CD4-positive, alpha-beta T cell treated with Interleukin-10 for 1 hour (primary cell): ENCODE measurements around the gene LAMA5.

Experiments used
- DNase-seq: peaks from one replicate; pipeline ENCODE4 v3.0.0-alpha.2; 2020

The LAMA5 gene

DNA sequence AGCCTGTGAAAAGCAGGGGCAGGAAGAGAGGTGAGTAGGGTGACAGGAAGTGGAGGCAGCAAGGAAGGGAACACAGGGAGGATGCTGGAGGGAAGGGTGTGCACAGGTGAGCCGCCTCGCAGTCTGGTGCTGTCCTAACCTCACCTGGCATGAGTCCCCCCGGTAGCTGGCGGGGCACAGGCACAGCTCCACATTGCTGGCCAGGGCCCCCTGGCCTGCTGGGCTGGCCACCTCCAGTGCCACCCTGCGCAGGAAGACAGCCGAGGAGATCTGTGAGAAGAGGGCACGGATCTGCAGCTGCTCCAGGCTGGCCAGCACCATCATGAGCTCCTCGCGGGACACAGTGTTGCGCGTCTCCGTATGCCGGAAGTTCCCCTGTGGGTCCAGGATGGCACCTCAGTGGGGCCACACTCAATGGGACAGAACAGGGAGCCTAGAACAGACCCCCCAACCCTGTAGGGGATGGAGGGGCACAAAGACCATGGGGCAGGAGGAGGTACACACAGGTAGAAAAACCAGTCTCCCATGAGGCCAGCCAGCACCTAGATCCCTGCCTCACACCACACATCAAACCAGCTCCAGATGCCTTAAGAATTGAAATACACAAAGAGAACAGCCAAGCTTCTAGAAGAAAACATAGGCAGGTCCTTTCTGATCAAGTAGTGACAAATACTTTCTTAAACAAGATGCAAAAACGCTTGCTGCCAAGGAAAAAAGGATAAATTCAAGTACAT is 41.8 kb downstream of the LAMA5 start:
- no peak for DNase-seq

DNA sequence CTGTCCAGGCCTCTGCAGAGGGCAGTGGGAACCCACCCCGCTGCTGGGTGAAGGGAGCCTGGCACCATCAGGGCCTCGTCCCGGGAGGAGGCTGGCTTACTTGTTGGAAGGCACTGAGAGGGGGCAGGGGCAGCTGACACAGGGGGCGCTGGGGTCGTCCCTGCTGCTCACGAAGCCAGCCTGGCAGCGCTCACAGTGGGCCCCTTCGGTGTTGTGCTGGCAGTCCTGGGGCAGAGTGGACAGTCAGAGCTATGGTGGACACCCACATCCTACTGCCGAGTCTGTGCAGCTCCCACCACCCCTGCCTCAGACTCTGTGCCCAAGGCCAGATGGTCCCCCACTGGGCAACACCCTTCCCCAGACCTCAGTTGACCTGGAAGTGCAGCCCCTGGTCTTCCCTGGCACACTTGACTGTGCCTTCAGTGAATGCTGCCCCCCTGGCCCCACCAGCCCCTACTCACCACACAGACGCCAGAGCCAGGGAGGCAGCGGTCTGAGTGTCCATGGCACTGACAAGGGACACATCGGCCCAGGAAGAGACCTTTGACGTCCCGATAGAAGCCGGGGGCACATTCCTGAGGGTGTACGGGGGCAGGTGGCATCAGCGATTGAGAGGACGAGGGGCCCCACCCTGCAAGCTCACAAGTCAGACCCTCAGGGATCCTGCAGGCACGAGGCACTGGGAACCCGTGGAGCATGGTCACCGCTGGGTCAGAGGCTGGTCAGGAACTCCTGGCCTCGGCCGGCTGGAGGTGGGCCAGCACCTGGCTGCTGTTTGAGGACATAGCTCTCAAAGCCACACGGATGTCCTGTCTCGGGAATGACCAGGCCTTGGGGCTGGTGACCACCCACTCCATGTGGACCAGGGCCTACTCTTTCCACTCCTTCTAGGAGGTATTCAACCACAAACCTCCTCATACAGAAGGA is 42.9 kb downstream of the LAMA5 start:
- no peak for DNase-seq

DNA sequence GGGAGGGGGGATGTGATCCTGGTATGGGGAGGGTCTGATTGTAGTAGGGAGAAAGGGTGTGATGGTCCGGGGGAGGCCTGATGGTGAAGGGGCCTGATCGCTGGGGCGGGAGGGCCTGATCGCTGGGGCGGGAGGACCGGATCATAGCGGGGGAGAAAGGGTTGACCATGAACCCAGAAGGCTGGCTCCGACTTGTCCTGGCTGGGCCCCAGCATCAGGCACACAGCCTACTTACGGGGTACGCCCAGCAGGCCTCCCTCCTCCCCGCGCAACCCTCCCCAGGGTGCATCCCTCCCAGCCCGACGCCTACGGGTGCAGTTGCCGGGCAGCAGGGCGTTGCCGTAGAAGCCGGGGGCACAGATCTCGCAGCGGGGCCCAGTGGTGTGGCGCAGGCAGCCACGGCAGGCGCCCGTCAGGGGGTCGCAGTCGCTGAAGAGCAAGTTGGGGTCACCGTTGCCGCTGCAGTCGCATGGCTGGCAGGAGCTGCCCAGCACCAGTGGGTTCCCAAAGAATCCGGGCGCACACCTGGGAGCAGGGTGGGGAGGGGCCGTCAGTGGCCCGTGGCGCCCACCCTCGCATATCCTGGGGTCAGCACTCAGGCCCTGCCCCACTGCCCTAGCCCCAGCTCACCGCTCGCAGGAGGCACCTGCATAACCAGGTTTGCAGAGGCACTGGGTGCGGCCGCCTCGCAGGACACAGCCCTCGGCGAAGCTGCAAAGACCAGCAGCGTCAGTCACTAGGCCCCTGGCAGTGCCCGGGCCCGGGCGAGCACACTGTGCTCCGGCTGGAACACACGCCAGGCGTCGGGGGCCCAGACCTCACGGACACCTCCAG is 43.7 kb downstream of the LAMA5 start:
- no peak for DNase-seq

DNA sequence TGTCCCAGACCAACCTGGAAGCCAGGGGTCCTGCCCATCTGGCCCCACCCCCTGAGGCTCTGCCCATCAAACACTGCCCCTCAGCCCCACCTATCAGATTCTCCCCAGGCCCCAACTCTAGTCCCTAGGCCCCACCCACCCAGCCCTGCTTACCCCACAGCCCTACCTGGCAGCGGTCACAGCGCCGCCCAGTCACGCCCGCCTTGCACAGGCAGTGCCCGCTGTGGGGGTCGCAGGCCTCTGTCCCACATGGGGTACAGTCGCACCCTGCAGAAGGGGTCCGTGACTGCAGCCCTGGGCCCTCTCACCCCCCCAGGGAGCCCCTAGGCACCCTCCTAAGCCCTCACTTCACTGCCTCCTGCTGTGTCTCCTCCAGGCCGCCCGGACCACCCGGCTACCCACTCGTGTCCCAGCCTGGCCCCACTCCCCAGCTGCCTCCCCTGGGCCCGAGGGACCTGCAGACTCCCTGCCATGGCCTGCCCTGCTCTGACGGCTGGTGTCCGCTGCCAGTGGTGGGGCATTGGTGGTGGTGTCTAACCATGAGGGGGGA is 44.5 kb downstream of the LAMA5 start:
- no peak for DNase-seq

DNA sequence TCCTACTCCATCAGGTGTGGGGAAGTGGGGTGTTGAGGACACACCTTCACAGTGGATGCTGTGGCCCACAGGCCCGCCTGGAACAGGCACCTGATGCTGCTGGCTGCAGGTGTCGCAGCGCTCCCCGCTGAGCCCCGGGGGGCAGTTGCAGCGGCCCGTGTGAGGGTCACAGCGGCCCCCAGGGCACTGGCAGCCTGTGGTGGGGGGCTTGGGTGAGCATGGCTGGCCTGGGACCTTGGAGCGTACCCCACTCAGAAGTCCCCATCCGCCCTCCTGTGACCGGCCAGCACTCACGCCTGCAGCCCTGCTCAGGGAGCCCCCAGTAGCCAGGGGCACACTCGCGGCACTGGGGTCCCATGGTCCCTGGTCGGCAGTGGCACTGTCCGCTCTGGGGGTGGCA is 45.1 kb downstream of the LAMA5 start:
- no peak for DNase-seq

DNA sequence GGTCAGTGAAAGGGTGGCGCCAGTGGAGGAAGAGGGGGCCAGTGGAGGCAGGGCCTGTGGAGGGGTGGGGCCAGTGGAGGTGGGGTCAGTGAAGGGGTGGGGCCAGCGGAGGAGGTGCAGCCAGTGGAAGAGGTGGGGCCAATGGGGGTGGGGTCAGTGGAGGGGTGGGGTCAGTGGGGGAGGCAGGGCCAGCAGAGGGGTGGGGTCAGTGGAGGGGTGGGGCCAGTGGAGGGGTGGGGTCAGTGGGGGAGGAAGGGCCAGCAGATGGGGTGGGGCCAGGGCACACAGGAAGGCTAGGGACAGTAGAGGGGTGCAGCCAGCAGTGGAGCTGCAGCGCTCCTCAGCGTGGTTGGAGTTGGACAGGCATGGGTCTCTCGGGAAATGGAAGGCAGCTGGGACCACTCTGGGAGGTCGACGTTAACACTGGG is 45.6 kb downstream of the LAMA5 start:
- no peak for DNase-seq

DNA sequence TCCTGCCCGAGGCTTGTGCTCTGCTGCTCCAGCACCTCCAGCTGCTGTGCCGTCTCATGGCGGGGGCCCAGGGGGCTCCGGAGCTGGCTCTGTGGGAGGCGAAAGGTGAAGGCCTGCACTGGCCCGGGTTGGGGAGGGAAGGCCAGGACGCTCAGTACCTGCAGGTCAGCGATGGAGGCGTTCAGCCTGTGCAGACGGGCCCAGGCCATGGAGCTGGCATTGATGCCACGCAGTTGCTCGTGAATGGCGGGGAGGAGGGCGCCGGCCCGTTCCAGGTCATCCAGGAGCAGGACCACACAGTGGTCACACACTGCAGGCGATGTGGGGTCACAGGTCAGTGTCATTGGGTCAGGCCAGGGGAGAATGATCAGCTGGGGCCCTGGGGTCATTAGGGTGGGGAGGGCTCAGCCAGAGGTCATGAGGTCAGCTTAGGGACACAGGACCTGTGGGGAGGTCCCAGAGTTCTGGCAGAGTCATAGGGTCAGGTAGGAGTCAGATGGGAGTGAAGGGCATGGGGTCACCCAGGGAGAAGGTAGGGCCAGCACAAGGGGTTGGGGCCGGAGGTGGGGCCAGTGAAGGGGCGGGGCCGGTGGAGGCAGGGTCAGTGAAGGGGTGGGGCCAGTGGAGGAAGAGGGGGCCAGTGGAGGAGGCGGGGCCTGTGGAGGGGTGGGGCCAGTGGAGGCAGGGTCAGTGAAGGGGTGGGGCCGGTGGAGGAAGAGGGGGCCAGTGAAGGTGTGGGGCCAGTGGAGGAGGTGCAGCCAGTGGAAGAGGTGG is 46.3 kb downstream of the LAMA5 start:
- DNase-seq: no peak

DNA sequence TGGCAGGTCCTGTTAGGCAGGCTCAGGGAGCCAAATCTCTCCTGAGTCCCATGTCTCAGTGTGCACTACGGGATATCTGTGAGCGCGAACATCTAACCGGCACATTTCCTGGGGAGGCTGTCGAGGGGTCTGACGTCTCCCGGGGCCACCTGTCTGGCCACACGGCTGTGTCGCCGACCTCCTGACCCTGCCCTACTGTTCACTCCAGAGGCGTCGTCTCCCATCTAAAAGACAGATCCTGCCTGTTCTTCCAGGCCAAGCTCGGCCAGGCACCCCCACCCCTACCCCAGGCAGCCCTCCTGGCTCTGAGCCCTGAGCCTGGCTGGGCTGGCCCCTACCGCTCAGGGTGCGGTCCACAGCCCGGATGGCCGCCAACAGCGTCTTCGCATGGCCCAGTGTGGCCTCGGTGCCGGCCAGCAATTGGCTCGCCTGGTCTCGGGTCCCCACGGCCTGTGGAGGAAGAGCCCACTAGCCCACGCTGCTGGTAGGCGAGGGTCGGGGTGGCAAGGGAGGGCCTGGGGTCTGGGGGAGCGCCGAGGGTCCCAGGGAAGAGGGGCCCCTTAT is 47.7 kb downstream of the LAMA5 start:
- DNase-seq: no peak

DNA sequence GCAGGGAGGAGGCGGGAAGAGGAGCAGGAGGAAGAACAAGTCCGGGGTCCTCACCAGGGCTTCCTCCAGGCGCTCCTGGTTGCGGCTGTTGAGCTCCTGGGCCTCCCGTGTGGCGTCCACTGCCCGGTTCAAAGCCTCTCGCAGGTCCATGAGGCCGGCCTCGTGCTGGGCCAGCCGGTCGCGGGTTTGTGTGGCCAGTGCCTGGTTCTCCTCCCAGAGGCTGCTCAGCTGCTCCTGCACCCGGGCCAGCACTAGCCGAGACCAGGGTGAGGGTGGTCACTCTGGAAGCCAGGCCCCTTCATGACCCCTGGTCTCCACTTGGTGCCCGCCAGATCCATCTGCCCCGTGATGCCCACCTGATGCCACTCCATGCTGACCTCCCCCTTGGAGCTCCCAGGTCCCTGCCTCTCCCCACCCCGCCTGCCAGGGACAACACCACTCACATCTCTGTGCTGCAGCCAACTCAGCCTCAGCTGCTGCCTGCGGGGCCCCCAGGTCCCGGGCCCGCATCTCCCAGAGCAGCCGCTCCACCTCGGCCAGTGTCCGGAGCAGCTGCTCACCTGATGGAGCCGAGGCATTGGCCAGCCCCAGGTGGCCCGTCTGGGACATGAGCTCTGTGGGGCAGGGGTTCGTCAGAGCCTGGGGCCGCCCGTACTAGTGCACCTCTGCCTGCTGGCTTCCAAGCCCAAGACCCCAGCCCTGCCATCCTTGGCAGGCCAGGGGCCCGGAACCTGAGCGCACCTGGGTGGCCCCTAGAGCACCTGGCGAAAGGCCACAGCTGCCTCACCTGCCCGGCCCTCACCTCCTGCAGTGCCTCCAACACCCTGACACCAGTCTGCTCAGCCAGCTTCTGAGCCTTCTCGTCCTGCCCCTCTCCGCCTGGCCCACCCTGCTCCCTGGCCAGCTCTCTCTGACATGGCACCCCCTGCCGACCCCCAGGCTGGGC is 48.4 kb downstream of the LAMA5 start:
- DNase-seq: no peak

DNA sequence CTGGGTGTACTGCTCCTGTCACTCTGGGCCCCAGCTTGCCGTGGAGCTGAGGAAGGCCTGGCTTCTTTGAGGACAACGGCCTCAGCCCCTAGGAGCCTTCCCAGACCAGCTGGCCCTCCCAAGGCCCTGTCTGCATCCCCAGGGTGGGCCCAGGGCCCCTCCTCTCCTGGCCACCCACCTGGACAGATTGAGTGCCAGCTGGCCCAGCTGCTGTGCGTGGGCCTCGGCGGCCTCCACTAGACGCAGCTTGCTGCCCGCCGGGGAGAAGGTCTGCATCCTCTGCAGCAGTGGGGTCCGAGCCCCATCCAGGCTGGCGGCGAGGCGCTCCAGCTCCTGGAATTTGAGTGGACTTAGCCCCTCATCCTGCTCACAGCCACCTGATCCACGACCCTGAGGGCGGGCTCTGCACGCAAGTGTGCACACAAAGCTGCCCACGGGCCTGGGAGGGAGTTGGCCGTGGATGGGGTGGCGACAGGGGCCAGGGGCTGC is 49.9 kb downstream of the LAMA5 start:
- no peak for DNase-seq

DNA sequence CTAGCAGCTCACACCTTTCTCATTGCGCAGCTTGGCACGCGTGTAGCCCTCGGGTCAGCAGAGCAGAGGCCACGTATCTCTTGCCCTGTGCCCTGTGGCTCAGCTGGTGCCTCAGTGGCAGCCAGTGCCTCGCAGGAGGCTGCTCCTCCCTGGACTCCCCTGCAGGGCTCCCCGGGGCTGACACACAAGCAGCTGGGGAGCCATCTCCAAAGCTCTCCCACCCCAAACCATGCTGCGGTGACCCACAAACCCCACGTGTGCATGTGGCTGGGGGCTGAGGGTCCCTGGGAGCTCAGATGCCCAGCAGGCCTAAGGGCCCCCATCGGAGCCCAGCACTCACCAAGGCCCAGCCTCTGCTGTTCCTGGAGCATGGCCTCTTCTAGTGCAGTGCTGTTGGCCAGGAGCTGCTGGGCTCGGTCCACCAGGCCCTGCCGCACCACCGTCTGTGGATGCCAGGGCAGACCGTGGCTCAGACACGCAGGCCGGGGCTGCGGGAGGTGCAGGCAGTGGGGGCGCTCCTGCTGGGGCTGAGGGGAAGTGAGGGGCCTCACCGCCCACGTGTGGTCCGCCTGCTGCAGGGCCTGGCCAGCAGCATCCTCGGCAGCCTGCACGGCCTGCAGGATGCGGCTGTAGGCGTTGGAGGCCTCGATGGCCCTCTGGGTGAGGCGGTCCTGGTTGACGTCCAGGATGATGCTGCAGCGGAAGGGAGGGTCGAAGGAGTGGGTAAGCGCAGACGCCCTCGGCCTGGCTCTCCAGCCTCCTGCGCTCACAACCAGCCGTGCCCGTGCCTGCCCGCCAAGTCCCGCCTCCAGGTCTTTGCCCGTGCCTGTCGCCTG is 50.6 kb downstream of the LAMA5 start:
- no peak for DNase-seq

DNA sequence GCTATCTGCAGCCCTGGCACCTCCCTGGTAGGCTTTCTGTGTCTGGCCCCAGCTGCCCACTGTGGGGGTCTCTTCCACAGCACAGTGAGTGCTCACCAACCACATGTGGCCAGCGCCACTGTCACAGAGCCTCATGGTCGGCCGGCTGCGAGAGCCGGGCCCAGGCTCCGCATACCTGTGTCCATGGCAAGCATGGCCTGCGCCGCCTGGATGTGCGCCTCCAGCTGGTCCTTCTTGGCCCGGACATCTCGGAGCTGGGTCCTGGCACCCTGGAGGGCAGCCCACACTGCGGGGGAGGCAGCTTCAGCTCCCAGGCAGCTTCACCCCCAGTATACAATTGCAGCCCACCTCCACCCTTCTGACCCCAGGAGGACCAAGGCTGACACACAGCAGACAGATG is 51.3 kb downstream of the LAMA5 start:
- no peak for DNase-seq

DNA sequence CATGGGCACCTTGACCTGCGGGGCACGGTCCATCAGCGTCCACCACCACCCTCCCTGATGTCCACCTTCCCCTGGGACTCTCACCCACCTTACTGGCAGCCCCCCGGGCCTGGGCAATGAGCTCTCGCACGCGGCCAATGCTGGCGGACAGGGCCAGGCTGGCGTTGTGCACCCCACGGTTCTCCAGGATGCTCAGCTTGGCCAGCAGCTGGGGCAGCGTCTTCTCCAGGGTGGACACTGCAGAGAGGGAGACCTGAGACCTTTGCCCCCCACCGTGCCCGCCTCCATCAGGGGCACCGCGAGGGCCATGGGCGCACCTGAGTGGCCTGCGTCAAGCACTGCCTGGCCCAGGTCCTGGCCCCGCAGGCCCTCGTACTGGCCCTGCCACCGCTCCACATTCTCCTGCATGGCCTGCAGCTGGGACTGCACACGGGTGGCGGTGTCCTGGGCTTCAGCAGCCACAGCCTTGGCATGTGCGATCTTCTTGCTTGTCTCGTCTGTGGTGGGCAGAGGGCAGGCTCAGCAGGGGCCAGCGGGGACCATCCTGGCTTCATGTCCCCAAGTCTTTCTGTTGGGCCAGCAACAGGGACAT is 52.3 kb downstream of the LAMA5 start:
- no peak for DNase-seq

DNA sequence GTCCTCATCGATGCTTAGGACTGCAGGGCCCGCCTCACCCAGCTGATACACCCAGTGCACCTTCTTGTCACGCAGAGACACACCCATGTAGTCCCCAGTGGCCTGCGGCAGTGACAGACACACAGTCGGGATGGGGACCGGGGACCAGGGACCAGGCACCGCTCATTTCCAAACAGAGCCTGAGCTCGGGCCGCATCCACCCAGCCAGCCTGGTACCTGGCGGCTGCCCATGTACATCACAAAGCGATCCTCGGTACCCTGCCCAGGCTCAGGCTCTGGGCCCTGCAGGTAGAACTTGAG is 52.8 kb downstream of the LAMA5 start:
- no peak for DNase-seq

DNA sequence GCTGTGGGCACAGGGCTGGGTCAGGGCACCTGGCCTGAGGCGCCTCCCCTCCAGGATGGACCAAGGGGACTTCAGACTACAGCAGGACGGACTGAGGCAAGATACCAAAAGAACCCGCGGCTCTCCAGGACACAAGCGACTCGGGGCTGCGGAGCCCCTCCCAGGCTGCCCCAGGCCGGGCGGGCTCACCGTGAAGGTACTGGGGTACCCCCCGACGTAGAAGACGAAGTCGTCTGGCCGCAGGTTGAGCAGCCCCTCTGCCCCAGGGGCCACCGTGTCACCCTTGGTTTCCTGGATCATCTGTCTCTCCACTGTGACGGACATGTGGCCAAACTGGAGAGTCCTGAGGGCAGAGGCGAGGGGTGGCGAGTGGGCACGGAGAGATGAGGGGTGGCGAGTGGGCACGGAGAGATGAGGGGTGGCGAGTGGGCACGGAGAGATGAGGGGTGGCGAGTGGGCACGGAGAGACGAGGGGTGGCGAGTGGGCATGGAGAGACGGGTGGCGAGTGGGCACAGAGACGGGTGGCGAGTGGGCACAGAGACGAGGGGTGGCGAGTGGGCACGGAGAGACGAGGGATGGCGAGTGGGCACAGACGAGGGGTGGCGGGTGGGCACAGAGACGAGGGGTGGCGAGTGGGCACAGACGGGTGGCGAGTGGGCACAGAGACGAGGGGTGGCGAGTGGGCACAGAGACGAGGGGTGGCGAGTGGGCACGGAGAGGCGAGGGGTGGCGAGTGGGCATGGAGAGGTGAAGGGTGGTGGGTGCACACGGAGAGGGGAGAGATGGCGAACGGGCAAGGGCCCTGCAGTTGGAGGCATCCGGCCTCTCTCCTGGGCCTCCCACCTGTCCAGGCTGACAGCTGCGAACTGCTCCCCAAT is 53.4 kb downstream of the LAMA5 start:
- no peak for DNase-seq

DNA sequence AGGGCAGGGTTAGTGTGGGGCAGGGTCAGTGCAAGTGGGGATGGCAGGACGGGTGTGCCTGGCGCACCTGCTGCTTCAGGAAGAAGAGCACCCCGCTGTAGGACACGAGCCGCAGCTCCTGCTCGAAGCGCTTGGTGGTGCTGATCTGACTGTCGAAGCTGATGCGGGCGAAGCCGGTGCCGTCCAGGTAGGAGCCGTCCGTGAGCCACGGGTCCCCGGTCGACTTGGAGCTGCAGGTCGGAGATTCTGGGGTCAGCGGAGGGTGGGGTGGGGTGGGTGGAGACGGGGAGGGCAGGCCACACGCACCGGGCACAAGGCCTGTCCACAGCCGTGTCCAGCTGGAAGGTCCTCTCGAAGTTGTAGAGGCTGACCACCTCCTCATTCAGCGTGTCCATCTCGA is 54.1 kb downstream of the LAMA5 start:
- DNase-seq: no peak

DNA sequence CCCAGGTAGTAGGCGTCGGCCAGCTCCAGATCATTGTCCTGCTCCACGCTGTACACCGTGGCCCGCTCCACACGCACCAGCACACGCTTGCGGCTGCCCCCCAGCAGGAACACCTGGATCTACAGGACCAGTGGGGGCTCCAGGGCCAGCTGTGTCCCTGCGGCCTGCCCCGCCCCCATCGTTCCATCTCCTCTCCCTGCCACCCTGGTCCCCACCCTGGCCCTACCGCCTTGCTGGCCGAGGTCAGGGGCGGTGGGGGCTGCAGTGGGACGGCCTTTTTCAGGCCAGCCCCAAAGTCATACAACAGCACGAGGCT is 54.5 kb downstream of the LAMA5 start:
- no peak for DNase-seq
